MG63 (cell line): Measurements from ENCODE around the gene APBB2. TPM values are rescaled to one million over a fixed set of nuclear protein-coding genes. Genes with fewer than 3 reads are reported as not detected.

ENCODE experiments used
- DNase-seq: peaks from one replicate; pipeline ENCODE4 v3.0.0-alpha.2; 2020
- H3K27me3 ChIP-seq: fragments of 250-450 bp; sonication (Bioruptor Pico); 2 replicates; pipeline ENCODE4 v1.5.1; 2020; ENCODE audit warnings: mild to moderate bottlenecking, moderate library complexity
- H3K36me3 ChIP-seq: fragments of 250-450 bp; sonication (Bioruptor Pico); 2 replicates; pipeline ENCODE4 v1.5.1; 2020; ENCODE audit warnings: mild to moderate bottlenecking, moderate library complexity
- H3K4me3 ChIP-seq: fragments of 250-450 bp; sonication (Bioruptor Pico); 2 replicates; pipeline ENCODE4 v1.5.1; 2020; ENCODE audit warnings: mild to moderate bottlenecking, moderate library complexity
- H3K9me3 ChIP-seq: fragments of 250-450 bp; sonication (Bioruptor Pico); 2 replicates; pipeline ENCODE4 v1.5.1; 2020; ENCODE audit warnings: mild to moderate bottlenecking, moderate library complexity
- total RNA-seq: library from RNA; depleted of rRNA; stranded (reverse); fragments of >200 nt; shearing (Covaris generic); gene quantifications from 2 replicates; pipeline ENCODE4 v1.2.3, GENCODE V29; 2014; ENCODE audit warnings: low replicate concordance

APBB2 gene
- total RNA-seq, 1 experiment from 2014 or later = 36.1 TPM

DNA sequence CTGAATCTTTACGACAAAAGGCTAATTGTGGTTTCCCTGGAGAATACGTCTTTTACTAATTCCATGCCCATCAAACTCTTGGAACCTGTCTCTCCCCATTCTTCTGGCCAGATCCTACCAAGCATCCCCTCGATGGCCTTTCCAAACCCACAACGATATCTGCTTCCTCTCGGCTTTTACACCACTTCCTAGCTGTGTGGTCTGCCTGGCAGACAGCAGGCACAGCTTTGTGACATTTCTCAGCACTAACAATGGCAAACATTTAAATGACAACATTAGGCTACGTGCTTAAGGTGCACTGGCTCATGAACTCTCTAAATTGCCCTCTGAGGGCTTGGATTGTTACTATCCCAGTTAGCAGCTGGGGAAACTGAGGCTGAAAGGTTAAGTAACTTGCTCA is 323.6 kb downstream of the APBB2 start:
- Histone ChIP-seq H3K4me3 (no peak overlapping the region), H3K36me3 (no peaks in the 10 kb centered on the region), H3K27me3 (no peaks in the 10 kb centered on the region), H3K9me3 (no peaks in the 10 kb centered on the region)
- DNase-seq = no peak

DNA sequence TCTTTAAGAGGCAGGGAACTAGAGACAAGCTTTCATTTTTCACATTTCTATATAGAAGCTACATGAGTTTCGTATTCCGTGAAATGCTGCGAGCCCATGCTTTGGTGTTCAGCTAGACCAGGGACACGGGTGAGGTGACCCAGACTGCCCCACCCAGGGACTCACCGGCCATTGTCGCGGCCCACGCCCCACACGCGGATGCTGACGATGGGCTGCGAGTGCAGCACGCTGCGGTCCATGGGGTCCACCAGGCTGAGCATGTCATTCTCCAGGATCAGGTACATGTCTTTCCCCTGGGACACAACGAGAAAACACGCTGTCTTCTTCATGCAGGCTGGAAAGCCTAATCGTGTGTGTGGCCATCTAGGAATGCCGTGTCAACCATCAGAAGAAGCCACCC is 324.1 kb downstream of the APBB2 start:
- Histone ChIP-seq H3K36me3 (no peaks in the 10 kb centered on the region), H3K27me3 (no peaks in the 10 kb centered on the region), H3K4me3 (no peak overlapping the region), H3K9me3 (no peaks in the 10 kb centered on the region)
- DNase-seq = no peak

DNA sequence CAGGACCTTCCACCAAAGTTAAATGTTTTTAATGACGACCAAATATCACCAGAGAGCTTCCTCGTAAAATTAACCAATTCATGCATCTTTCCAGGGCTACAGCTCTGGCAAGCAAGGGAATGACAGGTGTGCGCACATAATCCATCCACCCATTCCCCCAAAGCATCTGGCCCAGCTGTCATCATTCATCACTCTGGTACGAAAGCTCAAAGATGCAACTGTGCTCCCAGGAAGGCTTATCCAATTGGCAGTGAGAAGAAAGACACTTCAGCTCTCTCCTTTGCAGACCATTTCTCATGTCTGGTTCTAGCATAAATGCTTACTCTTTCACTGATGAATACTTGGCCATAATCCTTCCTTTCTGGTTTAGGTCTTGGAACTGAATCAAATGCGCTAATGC is 325.4 kb downstream of the APBB2 start:
- H3K4me3 ChIP-seq = no peak overlapping the region
- H3K9me3 ChIP-seq = no peaks in the 10 kb centered on the region
- no peak for DNase-seq
- H3K27me3 ChIP-seq = no peaks in the 10 kb centered on the region
- no peaks in the 10 kb centered on the region for H3K36me3 ChIP-seq

DNA sequence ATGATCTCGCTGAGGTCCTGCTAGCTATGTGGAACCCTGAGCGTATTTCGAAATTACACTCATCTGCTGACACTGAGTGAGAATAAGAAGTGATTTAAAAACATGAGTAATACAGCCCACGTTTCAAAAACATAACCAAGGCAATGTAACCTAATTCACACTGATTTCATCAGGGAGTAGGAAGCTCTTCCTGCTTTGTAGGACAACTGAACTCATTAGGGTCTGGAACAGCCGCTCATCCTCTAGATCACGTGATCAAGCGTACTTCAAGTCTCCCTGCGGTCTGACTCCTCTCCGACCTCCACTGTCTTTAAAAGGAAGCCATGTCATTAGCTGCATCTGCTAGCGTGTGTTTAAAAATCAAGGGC is 326.6 kb downstream of the APBB2 start:
- no peaks in the 10 kb centered on the region for H3K27me3 ChIP-seq
- H3K36me3 ChIP-seq = no peaks in the 10 kb centered on the region
- DNase-seq = no peak
- H3K9me3 ChIP-seq = no peaks in the 10 kb centered on the region
- no peak overlapping the region for H3K4me3 ChIP-seq

DNA sequence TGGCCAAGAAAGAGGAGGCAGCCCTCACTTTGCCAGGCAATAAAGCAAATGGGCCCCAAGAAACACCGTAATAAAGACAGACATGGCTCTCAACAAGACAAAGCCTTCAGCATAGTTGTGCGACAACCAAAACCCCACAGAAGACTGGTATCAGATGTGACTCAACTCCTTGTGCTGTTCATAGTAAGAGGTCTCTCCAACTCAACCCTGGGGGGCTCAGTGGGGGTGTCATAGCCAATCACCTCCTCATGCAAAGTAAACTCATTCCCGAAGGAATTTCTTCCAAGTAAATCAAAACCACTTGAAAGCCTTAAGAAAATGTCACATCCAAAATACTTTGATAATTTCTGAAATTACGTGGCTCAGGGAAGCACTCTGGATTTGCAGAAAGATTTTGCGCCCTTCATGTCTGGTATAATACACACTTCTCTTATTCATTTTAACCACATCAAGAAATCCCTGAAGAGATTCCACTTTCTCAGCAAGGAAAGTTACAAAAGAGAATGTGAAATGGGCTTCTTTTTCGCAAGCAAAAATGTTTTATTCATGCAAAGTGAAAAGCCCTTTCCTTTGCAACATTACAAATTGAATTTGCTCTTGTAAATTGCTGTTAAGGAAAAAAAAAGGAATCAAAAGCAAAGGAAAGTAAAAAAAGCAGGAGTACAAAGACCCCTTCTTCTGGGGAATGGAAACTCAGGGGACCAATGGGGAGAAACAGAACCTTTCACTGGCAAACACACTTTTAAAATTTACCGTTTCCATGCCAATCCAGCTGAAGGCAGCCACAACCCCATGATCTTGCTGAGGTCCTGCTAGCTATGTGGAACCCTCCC is 327.2 kb downstream of the APBB2 start:
- DNase-seq = no peak
- no peaks in the 10 kb centered on the region for H3K36me3 ChIP-seq
- no peaks in the 10 kb centered on the region for H3K9me3 ChIP-seq
- H3K27me3 ChIP-seq = no peaks in the 10 kb centered on the region
- H3K4me3 ChIP-seq = no peak overlapping the region

DNA sequence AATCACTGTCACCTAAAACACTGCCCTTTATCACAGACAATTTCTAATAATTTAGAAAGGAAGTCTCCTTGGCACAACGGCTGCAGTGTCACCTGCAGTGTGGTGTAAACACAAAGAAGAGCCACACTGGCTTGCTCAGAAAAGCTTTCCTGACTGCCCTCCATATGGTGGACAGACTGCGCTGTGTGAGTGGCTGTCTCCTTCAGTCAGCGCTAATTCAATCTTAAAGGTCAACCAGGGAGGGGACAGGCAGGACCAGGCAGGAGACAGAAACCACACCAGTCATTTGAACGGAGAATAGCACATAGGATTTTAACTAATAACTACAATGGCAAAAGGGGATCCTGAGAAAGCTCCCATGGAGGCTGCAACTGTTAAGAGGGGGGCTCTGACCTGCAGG is 332.5 kb downstream of the APBB2 start:
- H3K4me3 ChIP-seq = no peak overlapping the region
- no peaks in the 10 kb centered on the region for H3K27me3 ChIP-seq
- no peaks in the 10 kb centered on the region for H3K36me3 ChIP-seq
- no peak for DNase-seq
- no peaks in the 10 kb centered on the region for H3K9me3 ChIP-seq

DNA sequence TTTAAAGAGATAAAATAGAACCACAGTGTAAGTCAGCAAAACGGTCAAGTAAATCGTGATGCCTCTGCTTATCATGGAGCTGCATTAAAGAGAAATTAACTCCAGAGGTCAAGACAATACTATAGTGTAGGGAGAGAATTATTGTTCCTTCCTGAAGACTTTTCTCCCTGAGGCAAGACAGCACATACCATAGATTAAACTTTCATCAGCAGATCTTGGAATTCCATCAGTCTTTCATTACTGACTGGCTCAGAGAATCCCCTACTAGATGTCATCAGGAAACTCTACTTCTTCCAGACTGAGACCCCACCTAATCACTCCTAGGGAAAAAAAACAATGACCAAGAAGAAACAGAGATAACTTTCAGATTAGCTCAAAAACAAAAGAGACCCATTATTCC is 333.2 kb downstream of the APBB2 start:
- Histone ChIP-seq H3K9me3 (no peaks in the 10 kb centered on the region), H3K27me3 (no peaks in the 10 kb centered on the region), H3K36me3 (no peaks in the 10 kb centered on the region), H3K4me3 (no peak overlapping the region)
- no peak for DNase-seq

DNA sequence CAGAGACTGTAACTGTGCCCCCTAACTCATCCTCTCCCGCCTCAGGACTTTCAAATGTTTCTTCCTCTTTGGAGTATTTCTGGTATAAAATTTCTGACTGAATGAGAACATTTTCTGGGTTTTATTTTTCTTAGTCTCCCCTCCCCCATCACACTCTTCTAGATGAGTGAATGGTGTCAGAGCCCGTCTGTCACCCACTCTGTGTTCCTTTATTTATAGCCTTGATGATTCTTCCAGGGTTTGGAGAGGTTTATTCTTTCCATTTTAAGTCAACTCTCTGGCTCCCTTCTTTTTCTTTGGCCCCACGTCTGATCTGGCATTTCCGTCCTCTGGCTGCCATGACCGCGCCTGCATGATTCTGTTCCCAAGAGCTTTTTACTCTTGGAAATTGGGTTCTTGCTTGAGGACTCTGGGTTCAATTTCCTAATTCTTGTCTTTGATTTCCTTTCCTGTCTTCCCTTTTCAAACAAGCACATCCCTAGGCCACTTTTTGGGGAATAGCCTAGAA is 335.7 kb downstream of the APBB2 start:
- no peak overlapping the region for H3K4me3 ChIP-seq
- no peaks in the 10 kb centered on the region for H3K36me3 ChIP-seq
- no peak for DNase-seq
- no peaks in the 10 kb centered on the region for H3K27me3 ChIP-seq
- no peaks in the 10 kb centered on the region for H3K9me3 ChIP-seq

DNA sequence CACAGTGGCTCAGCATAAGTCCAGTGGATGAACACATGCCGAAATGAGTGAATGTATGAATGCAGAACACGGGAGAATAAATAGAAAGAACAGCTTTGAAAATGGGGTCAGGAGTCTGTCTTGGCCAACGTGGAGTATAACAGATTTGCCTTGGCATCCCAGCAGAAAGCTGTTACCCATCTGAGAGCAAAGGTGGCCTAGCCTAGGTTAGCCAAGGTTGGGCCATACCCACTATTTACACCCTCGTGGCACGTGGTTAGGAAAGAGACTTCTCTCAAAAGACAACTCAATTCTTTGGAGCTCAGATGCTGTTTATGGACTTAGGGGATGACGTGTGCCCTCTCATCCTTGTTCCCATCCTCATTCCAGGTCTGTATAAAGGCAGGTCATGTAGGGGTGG is 337.3 kb downstream of the APBB2 start:
- no peaks in the 10 kb centered on the region for H3K36me3 ChIP-seq
- H3K4me3 ChIP-seq = no peak overlapping the region
- DNase-seq = no peak
- no peaks in the 10 kb centered on the region for H3K9me3 ChIP-seq
- no peaks in the 10 kb centered on the region for H3K27me3 ChIP-seq

DNA sequence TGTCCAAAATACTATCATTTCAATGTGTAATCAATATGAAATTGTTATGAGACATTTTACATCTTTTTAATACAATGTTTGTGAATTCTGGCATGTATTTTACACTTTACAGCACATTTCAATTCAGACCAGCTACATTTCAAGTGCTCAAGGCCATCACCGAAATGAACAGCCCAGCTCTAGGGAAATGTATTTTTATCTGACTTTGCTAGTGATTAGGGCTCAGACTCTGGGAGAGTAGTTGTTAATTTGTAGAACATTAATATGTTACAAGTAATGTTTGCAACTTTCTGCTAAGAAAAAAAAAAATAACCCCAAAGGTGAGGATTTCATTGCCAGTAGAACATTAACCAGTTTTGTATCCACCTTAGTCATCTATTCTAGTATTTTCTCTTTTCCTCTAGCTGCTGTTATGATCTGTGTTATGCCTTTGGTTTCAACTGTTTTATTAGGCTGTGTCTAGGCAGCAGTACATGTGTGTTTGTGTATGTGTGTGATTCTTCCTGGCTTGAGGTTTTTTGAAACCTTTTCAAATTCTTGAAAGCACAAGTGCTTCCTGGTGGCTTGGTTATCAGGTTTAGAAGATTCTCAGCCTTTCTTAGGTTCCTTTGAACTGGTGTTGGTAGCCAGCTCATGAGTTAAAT is 338.7 kb downstream of the APBB2 start:
- H3K9me3 ChIP-seq = no peaks in the 10 kb centered on the region
- no peak for DNase-seq
- H3K27me3 ChIP-seq = no peaks in the 10 kb centered on the region

DNA sequence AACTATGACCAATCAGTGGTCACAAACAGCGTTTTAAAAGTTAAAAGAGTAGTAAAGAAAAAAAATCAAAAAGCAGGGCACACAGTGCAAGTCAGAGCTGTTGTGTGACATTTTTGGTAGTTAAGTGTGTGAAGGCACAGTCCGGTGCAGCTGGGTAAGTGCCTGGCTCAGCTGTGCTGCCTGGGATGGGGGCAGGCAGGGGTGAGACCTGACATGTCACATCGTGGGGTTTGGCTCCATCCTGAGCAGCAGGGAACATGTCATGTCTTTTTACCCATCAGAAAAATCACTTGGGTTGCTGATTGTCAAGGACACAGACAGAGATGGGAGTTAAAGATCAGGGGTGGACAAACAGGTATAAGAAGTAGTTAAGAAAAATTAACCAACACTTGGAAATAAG is 339.4 kb downstream of the APBB2 start:
- Histone ChIP-seq H3K36me3 (no peaks in the 10 kb centered on the region), H3K9me3 (no peaks in the 10 kb centered on the region), H3K27me3 (no peaks in the 10 kb centered on the region), H3K4me3 (no peak overlapping the region)
- DNase-seq = no peak

More for the DNA sequence above, 338.7 kb downstream of the APBB2 start:
- Histone ChIP-seq H3K36me3 (no peaks in the 10 kb centered on the region), H3K4me3 (no peak overlapping the region)

DNA sequence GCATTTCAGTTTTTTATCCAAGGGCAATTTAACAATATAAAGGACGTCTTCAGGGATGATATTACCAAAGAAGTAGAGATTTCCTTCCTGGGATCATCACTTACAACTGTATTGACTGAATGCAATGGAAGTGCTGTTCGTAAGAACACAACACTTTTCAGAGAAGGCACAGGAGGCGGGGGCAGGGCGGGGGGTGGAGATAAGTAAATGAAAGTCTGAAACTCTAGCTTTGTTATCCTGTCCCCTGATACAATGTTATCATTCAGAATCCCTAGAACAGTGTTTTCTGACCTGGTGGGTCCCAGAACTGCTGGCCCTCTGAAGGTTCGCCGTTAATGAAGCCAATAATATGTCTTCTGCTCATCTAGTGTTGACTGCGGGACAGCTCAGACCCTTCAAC is 340.0 kb downstream of the APBB2 start:
- Histone ChIP-seq H3K27me3 (no peaks in the 10 kb centered on the region), H3K4me3 (no peak overlapping the region), H3K9me3 (no peaks in the 10 kb centered on the region), H3K36me3 (no peaks in the 10 kb centered on the region)
- DNase-seq = no peak

DNA sequence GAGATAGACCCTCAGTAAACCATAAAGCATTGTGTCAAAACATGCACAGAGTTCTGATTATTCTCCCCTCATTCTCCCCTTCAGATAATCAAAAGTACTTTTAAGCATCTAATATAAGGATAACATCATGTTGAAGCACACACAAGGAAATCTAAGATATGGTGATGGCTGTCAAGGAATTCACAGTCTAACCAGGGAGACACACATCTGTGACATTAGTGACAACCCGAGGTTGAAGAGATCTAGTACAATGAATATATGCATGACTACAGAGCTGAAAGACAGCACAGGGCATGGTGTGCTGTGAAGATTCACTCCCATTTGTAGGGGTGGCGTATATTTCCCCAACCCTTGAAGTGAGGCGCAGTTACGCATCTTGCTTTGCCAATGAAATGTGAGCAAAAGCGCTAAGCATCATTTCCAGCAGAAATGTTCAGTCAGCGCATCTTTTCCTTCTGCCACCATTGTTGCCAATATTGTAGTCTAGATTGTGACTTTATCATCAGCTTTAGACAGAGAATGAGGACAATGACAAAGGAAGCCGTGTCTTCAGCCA is 342.6 kb downstream of the APBB2 start:
- H3K4me3 ChIP-seq = no peak overlapping the region
- no peak for DNase-seq
- H3K36me3 ChIP-seq = no peaks in the 10 kb centered on the region
- no peaks in the 10 kb centered on the region for H3K9me3 ChIP-seq
- H3K27me3 ChIP-seq = no peaks in the 10 kb centered on the region

DNA sequence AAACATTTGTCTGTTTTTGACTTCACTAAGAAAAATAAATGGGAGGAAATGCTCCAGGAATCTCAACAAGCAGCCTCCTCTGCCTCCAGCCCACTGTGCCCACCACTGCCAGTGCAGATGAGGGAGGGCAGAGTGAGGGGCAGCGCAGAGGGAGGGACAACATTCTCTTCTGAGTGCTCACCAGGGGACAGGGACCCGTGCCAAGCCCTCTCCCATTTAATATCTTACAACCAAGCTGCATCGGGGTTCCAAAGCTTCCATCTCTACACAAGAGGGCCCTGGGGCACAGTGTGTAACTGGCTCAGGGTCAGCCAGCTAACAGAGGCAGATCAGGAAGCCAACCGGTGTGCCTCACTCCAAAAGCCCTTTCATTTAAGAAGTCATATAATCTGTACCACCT is 344.2 kb downstream of the APBB2 start:
- no peaks in the 10 kb centered on the region for H3K27me3 ChIP-seq
- DNase-seq = peak; percentile 9
- H3K9me3 ChIP-seq = no peaks in the 10 kb centered on the region
- no peak overlapping the region for H3K4me3 ChIP-seq
- H3K36me3 ChIP-seq = no peaks in the 10 kb centered on the region

DNA sequence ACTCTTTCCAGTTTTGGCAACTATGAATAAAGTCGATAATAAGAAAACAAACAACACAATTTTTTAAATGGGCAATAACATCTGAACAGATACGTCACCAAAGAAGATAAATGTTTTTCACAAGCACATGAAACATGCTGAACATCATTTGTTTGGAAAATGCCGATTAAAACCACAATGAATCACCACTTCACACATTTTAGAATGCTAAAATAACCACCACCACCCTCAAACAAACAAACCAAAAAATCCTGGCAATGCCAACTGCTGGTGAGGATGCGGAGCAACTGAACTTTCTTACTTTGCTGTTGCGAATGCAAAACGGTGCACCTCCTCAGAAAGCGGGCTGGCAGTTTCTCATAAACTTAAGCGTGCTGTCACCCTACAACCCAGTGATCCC is 348.6 kb downstream of the APBB2 start:
- Histone ChIP-seq H3K4me3 (no peak overlapping the region), H3K9me3 (no peaks in the 10 kb centered on the region), H3K27me3 (no peaks in the 10 kb centered on the region), H3K36me3 (no peaks in the 10 kb centered on the region)
- DNase-seq = no peak

DNA sequence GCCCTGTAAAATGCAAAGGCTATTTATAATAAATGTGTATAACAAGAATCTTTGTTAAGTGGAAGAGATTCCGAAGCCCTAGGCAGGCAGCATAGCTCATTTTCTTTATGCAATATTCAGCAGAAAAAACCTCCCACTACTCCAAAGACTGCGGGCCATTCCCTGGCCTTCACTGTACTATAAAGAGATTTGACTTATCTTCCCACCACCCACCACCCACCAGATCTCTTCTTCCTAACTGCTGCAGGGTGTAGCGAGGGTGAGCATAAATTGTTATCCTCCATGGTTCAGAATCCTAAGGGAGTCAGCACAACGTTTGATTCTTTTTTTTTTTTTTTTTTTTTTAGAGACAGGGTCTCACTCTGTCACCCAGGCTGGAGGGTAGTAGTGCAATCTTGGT is 349.8 kb downstream of the APBB2 start:
- Histone ChIP-seq H3K36me3 (no peaks in the 10 kb centered on the region), H3K27me3 (no peaks in the 10 kb centered on the region), H3K4me3 (no peak overlapping the region), H3K9me3 (no peaks in the 10 kb centered on the region)
- no peak for DNase-seq

DNA sequence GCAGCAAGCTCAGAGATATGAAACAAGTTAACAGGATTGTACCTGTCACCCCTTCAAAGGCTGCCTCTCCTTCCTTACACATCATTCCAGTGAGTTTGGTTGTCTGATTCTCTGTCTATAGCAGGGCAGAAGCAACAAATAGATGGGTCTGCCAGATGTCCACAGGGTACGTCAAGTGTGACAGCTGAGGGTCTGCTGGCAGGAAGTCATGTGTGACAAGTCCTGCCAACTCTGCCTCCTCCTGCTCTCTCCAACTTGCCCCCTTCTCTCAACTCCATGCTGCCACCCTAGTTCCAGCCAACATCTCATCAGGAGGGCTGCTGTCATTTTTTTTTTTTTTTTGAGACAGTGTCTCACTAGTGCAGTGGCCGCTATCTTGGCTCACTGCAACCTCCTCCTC is 355.4 kb downstream of the APBB2 start:
- Histone ChIP-seq H3K27me3 (no peaks in the 10 kb centered on the region), H3K36me3 (no peaks in the 10 kb centered on the region), H3K9me3 (no peaks in the 10 kb centered on the region), H3K4me3 (no peak overlapping the region)
- DNase-seq = no peak

DNA sequence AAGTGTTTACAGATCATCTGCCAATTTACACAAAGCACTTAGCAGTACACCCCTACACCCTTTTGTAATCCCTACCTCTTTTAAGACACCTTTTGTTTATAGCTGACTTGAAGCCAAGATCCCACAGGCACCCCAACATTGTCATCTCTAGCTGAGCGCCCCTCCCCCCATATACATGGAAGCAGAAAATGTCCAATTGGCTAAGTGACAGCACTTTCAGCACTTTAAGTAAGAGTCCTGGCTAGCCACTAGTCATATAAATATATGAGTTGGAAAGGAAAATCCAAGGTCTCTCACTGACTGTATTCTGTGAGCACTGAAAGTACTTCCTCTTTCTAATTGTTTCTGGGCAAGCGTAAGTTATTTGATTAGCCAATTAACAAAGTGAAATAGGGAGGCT is 356.4 kb downstream of the APBB2 start:
- DNase-seq = no peak
- no peak overlapping the region for H3K4me3 ChIP-seq
- no peaks in the 10 kb centered on the region for H3K9me3 ChIP-seq
- no peaks in the 10 kb centered on the region for H3K27me3 ChIP-seq
- no peaks in the 10 kb centered on the region for H3K36me3 ChIP-seq
